HEK293T (cell line): ENCODE measurements around the gene SUMO3.

Source experiments
- CTCF ChIA-PET: fragments of 350-600 bp; formaldehyde crosslinking; extraction: SDS; loops from one replicate; lab custom pipeline; 2021; ENCODE audit warnings: antibody characterized with exemption, inconsistent platforms; lab: Yijun Ruan, JAX
- POLR2A ChIA-PET: fragments of 350-600 bp; formaldehyde crosslinking; extraction: SDS; loops from one replicate; lab custom pipeline; 2020; ENCODE audit warnings: antibody characterized with exemption, inconsistent platforms; lab: Yijun Ruan, JAX
- DNase-seq: peaks from one replicate; pipeline ENCODE4 v3.0.0; 2012; ENCODE audit warnings: mixed read lengths; ENCODE audit errors: extremely low spot score
- ARNT ChIP-seq: fragments of 450-650 bp; IDR thresholded peaks from 2 replicates; pipeline ENCODE4 v1.6.1; 2017; ENCODE audit warnings: mild to moderate bottlenecking
- BHLHE40 ChIP-seq: fragments of 450-650 bp; IDR thresholded peaks from 2 replicates; pipeline ENCODE4 v1.6.1; 2016; ENCODE audit warnings: mild to moderate bottlenecking, moderate library complexity, borderline replicate concordance
- CTBP1 ChIP-seq: fragments of 450-650 bp; IDR thresholded peaks from 2 replicates; pipeline ENCODE4 v1.6.1; 2016; ENCODE audit warnings: borderline replicate concordance
- ELF4 ChIP-seq: fragments of 450-650 bp; IDR thresholded peaks from 2 replicates; pipeline ENCODE4 v1.6.1; 2017; ENCODE audit warnings: antibody characterized with exemption
- FOXA1 ChIP-seq: fragments of 450-650 bp; IDR thresholded peaks from 2 replicates; pipeline ENCODE4 v1.6.1; 2016; ENCODE audit warnings: mild to moderate bottlenecking
- FOXK2 ChIP-seq: fragments of 450-650 bp; IDR thresholded peaks from 2 replicates; pipeline ENCODE4 v1.6.1; 2016; ENCODE audit warnings: mild to moderate bottlenecking
- FOXM1 ChIP-seq: fragments of 450-650 bp; IDR thresholded peaks from 2 replicates; pipeline ENCODE4 v1.6.1; 2017; ENCODE audit warnings: mild to moderate bottlenecking, borderline replicate concordance
- HDGF ChIP-seq: fragments of 450-650 bp; IDR thresholded peaks from 2 replicates; pipeline ENCODE4 v1.6.1; 2017; ENCODE audit warnings: antibody characterized with exemption, borderline replicate concordance
- L3MBTL2 ChIP-seq: fragments of 450-650 bp; conservative IDR thresholded peaks from 2 replicates; pipeline ENCODE4 v1.6.1; 2016; ENCODE audit warnings: mild to moderate bottlenecking
- LEF1 ChIP-seq: fragments of 450-650 bp; IDR thresholded peaks from 2 replicates; pipeline ENCODE4 v1.6.1; 2017; ENCODE audit warnings: mild to moderate bottlenecking, borderline replicate concordance
- NFRKB ChIP-seq: fragments of 450-650 bp; IDR thresholded peaks from 2 replicates; pipeline ENCODE4 v1.6.1; 2016; ENCODE audit warnings: mild to moderate bottlenecking, moderate library complexity
- SP1 ChIP-seq: fragments of 450-650 bp; IDR thresholded peaks from 2 replicates; pipeline ENCODE4 v1.6.1; 2017
- SUZ12 ChIP-seq: fragments of 450-650 bp; IDR thresholded peaks from 2 replicates; pipeline ENCODE4 v1.6.1; 2016; ENCODE audit warnings: mild to moderate bottlenecking
- TARDBP ChIP-seq: fragments of 450-650 bp; IDR thresholded peaks from 2 replicates; pipeline ENCODE4 v1.6.1; 2016
- ZNF384 ChIP-seq: fragments of 450-650 bp; IDR thresholded peaks from 2 replicates; pipeline ENCODE4 v1.6.1; 2016
- TF ChIP-seq, protein P1 (sequence below): fragments of 450-650 bp; IDR thresholded peaks from 2 replicates; pipeline ENCODE4 v1.6.1; 2016

SUMO3 gene

DNA sequence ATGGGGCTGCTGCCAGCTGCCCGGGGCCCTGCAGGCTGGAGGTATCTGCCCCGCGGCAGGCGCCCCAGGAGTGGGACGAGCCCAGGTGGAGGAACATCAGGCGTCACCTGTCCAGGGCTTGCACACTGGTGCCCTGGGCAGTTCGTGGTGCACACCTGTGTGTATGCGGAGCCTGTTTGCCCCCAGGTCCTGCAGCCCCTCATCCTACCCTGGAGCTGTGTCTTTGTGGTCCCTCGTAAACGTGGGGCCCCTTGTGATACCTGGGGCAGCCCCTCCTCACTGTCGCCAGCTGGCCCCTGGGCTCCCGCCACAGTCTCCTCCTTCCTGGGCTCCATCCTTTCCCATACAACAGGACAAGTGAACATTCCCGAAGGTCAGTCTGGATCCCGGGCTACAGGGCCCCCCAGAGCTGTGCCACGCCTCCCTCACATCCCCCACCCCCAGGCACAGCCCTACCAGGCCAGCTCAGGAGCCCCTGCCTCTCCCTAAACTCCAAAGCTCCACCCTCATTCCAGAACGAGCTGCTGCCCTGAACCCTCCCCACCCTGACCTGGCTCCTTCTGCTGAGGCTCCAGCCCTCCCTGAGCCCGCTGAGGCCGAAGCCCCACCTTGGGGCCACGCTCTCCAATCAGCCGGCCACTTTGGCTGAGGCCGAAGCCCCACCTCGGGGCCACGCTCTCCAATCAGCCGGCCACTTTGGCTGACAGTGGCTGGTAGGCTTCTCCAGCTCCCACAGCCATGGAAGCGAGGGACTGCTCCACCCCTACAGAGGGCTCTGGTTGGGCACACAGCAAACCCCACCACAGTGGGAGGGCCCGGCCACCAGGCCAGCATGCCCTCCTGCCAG, 58.9 kb downstream of the SUMO3 start:
- no peak for TF ChIP-seq TARDBP
- TF ChIP-seq SUZ12: no peak
- TF ChIP-seq HDGF: no peak
- no peak for TF ChIP-seq FOXK2
- no peak for TF ChIP-seq FOXA1
- TF ChIP-seq, protein P1, sequence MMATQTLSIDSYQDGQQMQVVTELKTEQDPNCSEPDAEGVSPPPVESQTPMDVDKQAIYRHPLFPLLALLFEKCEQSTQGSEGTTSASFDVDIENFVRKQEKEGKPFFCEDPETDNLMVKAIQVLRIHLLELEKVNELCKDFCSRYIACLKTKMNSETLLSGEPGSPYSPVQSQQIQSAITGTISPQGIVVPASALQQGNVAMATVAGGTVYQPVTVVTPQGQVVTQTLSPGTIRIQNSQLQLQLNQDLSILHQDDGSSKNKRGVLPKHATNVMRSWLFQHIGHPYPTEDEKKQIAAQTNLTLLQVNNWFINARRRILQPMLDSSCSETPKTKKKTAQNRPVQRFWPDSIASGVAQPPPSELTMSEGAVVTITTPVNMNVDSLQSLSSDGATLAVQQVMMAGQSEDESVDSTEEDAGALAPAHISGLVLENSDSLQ: no peak
- no peak for TF ChIP-seq L3MBTL2
- no peak for TF ChIP-seq ZNF384
- no peak for TF ChIP-seq NFRKB
- TF ChIP-seq SP1: no peak
- no peak for TF ChIP-seq FOXM1
- no peak for TF ChIP-seq ELF4
- TF ChIP-seq BHLHE40: no peak
- no peak for TF ChIP-seq LEF1

DNA sequence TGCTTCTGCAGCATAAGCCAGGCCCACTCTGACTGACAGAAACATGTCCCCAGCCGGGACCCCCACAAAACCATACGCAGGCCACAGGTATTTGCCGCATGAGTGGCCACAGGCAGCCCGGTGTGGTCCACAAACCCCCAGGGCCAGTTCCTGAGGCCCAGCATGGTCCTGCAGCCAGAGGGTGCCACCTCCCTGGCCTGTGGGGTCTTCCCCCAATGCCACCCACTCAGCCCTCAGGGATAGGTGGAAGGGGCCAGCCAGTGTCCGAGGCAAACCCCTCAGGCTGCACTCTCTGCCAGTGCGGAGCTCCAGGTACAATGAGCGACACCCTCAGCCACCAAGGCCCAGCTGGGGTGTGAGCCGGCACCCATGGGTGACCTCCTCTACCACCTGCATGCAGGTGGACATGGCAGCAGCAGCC, 59.7 kb downstream of the SUMO3 start:
- ChIA-PET CTCF (no interaction called here), POLR2A (interaction anchor here (1.2 kb wide), 1 partner anchor 9 kb away, joined by 3 read pairs; no protein-coding TSS in a partner anchor)

More for the DNA sequence above, 58.9 kb downstream of the SUMO3 start:
- ChIA-PET POLR2A (interaction anchor here (1.2 to 1.3 kb wide), 2 partner anchors 9 to 43 kb away, joined by 3 read pairs; partner anchors contain the start of gene UBE2G2), CTCF (interaction anchor here (0.9 kb wide), 1 partner anchor 17 kb away, joined by 4 read pairs; no protein-coding TSS in a partner anchor)
- DNase-seq: no peak

DNA sequence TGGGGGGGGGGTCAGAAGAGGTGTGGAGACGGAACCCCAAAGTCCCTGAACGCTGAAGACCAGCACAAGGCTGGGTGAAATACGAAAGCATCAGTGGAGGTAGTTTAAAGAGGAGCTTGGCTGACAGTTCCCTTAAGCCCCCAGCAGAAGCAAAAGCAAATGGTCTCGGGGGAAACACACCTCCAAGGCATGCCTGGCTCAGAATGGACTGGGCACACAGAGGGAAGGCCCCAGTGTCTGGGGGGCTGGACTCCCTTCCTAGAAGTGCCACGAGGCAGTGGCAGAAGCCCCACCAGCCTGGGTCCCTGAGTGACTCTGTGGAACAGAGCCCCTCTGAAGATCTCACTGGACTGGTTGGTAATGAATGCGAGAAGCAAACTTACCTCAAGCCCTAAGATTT, 60.1 kb downstream of the SUMO3 start:
- ChIA-PET CTCF (no interaction called here), POLR2A (interaction anchor here (1.2 kb wide), 1 partner anchor 10 kb away, joined by 3 read pairs; no protein-coding TSS in a partner anchor)
- TF ChIP-seq FOXK2 (no peak), NFRKB (no peak), ZNF384 (no peak), ELF4 (no peak), HDGF (no peak)
- DNase-seq: no peak

More for the DNA sequence above, 59.7 kb downstream of the SUMO3 start:
- no peak for DNase-seq
- TF ChIP-seq L3MBTL2 (no peak), SP1 (no peak), FOXK2 (no peak), BHLHE40 (no peak), TARDBP (no peak), FOXM1 (no peak), HDGF (no peak), ARNT (no peak), ZNF384 (no peak), LEF1 (no peak), NFRKB (no peak)
- TF ChIP-seq, protein P1: no peak

DNA sequence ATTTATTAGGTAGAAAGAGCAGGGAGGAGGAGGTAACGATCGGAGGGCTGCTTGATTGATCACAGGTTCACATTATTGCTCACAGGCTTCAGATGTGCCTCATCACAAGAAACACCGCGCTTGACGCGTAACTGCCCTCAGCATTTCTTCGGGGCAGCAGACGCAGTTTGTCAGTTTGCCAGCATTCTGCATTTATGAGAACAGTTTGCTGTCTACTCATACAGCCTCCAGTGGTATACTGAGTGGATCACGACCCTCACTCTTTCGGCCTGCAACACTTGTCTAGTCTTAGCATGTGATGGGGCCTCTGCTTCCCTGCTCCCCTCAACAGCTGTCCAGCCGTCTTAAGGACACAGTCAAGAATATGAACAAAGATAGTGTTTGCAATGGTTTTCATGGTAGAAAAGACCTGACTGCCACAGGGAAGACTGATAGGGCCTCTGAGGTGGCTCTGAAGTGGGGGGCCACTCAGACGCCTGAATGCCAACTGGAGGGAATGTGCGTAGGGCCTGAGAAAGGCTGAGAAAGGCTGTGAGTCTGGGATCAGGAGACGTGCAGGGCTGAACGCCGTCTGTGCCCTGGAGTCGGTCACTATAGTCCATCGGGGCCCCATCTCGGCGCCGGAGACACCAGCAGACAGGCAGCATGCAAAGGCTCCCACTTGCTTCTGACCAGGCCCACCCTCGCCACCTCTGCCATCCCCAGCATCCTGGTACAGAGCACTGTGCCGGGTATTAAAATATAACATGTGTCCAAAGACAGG, 61.3 kb downstream of the SUMO3 start:
- ChIA-PET POLR2A (no interaction called here), CTCF (interaction anchor here (0.6 kb wide), 1 partner anchor 520 kb away, joined by 3 read pairs; no protein-coding TSS in a partner anchor)
- TF ChIP-seq, protein P1: no peak
- TF ChIP-seq HDGF (no peak), FOXM1 (no peak), CTBP1 (no peak), ZNF384 (no peak), L3MBTL2 (no peak), LEF1 (no peak), ELF4 (no peak)
- no peak for DNase-seq
